Measurements from ENCODE around the gene ZDHHC13. TPM values are rescaled to one million over a fixed set of nuclear protein-coding genes. Genes with fewer than 3 reads are reported as not detected.

ZDHHC13 gene
- total RNA-seq, 2 donors from 2014 or later = 12.2 to 12.3 TPM

DNA sequence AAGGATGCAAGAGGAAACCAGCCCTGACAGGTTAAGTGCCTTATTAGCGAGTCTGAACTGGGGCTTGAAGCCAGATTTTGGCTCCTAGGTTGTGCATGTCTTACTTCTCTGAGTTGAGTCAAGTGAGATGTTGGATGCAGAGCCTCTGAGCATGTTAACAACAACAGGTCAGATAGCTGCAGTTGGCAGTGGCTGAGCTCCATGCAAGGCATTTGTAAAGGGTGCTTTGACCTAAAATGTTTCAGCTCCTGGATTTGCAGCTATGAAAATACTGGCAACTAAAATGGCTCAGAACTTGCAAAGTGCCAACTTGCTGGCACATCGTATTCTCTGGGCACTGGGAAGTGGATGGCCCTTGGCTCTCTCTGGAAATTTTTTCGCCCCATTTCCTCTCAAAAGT lies 101.2 kb downstream of the ZDHHC13 start:
- Histone ChIP-seq H3K27me3 (replicated peaks; ENCODE audit: insufficient read depth) (peaks cover 2% of the 10 kb centered on the region), H3K4me3 (no peak overlapping the region), H3K9me3 (no peaks in the 10 kb centered on the region), H3K27ac (no peak overlapping the region), H3K36me3 (no peaks in the 10 kb centered on the region), H3K4me1 (replicated peaks) (no peaks in the 10 kb centered on the region)
- DNase-seq (ENCODE audit: low spot score) = no peak
- TF ChIP-seq POLR2AphosphoS5 (IDR thresholded peaks at IDR 0.05) (no peak), POLR2A (IDR thresholded peaks at IDR 0.05) (no peak)
- TF ChIP-seq, protein P1, sequence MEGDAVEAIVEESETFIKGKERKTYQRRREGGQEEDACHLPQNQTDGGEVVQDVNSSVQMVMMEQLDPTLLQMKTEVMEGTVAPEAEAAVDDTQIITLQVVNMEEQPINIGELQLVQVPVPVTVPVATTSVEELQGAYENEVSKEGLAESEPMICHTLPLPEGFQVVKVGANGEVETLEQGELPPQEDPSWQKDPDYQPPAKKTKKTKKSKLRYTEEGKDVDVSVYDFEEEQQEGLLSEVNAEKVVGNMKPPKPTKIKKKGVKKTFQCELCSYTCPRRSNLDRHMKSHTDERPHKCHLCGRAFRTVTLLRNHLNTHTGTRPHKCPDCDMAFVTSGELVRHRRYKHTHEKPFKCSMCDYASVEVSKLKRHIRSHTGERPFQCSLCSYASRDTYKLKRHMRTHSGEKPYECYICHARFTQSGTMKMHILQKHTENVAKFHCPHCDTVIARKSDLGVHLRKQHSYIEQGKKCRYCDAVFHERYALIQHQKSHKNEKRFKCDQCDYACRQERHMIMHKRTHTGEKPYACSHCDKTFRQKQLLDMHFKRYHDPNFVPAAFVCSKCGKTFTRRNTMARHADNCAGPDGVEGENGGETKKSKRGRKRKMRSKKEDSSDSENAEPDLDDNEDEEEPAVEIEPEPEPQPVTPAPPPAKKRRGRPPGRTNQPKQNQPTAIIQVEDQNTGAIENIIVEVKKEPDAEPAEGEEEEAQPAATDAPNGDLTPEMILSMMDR (IDR thresholded peaks at IDR 0.05) = no peak
- intact Hi-C loops (cut with DNase I) = no loop called here
- WGBS = 44% methylated on average over 3 of the region's 3 CpGs

DNA sequence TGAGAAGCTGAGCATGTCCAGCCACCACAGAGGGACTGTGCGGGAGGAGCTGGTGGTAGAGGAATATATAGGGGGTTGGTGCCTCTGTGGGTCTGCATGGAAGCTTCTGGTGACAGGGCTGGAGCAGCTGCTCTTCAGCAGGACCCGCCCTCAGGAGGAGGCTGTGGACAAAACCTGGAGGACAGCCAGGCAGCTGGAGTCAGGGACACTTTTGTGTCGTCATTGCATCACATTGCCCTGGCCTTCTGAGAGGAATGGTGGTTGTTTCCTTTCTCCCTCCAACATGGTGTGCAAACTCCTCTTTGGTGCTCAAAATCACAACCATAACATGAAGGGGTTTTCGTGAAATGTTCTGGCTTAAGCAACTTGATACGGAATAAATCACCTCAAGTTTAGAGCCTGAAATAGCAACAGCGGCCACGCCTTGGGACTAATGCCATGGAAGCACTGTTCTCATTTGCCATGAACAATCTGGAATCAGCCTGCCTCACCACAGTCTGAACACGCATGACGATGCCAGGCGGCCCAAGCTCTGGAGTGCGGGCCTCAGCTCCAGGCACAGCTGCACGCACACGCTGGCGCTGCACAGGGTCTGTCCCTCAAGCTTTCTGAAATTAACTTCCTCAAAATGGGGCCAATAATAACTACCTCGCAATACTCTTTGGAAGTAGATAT lies 102.0 kb downstream of the ZDHHC13 start:
- H3K27me3 ChIP-seq (replicated peaks; ENCODE audit: insufficient read depth) = peaks cover 2% of the 10 kb centered on the region

DNA sequence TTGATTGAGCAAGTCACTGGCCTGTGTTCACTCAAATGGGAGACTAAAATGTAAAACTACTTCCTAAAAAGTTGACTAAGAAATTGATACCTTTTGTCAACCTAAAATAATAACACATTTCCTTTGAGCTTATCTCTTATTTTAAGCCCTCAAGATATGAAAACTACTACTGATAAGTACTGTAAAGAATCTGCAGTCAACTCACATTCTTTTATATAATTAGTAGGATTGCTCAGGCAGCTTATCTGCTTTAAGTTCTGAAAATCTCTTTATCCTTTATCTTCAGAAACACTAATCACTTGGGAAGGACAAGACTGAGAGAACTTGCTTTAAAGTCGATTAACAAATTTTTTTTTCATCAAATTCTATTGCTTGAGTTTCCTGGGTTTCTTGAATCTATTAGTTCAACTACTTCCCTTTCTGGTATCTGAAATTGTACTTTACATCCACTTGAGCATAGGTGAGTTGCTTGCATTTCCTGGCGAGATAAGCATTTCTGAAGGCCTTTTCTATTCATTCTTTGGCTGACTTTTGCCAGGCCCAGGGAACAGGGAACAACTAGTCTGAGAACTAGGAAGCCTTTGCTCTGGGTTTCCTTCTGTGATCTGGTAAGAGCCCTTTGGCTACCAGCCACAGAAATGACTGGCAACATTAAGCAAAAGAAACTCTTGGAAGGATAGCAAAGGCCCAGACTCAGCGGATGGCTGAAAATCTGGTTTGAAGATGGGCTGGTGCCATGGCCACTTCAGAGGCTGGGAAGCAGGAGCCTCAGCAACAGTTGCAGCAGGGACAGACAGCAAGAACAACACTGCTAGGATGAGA lies 104.1 kb downstream of the ZDHHC13 start:
- intact Hi-C loops (cut with DNase I) = no loop called here
- H3K36me3 ChIP-seq = no peaks in the 10 kb centered on the region
- no peak overlapping the region for H3K27ac ChIP-seq
- no peak for TF ChIP-seq POLR2AphosphoS5 (IDR thresholded peaks at IDR 0.05)
- TF ChIP-seq, protein P1 (IDR thresholded peaks at IDR 0.05) = no peak
- no peak for TF ChIP-seq POLR2A (IDR thresholded peaks at IDR 0.05)
- peaks cover 2% of the 10 kb centered on the region for H3K27me3 ChIP-seq (replicated peaks; ENCODE audit: insufficient read depth)
- WGBS = 61% methylated on average over 3 of the region's 3 CpGs
- no peak for DNase-seq (ENCODE audit: low spot score)
- H3K4me3 ChIP-seq = no peak overlapping the region
- H3K9me3 ChIP-seq = no peaks in the 10 kb centered on the region
- H3K4me1 ChIP-seq (replicated peaks) = no peaks in the 10 kb centered on the region

More for the DNA sequence above, 102.0 kb downstream of the ZDHHC13 start:
- H3K36me3 ChIP-seq = no peaks in the 10 kb centered on the region
- WGBS = 85% methylated on average over 15 of the region's 15 CpGs
- H3K4me1 ChIP-seq (replicated peaks) = no peaks in the 10 kb centered on the region
- no peak overlapping the region for H3K27ac ChIP-seq
- intact Hi-C loops (cut with DNase I) = no loop called here
- no peak for DNase-seq (ENCODE audit: low spot score)
- TF ChIP-seq POLR2AphosphoS5 (IDR thresholded peaks at IDR 0.05) = no peak
- no peak for TF ChIP-seq POLR2A (IDR thresholded peaks at IDR 0.05)
- TF ChIP-seq, protein P1 (IDR thresholded peaks at IDR 0.05) = no peak
- H3K4me3 ChIP-seq = no peak overlapping the region
- no peaks in the 10 kb centered on the region for H3K9me3 ChIP-seq

DNA sequence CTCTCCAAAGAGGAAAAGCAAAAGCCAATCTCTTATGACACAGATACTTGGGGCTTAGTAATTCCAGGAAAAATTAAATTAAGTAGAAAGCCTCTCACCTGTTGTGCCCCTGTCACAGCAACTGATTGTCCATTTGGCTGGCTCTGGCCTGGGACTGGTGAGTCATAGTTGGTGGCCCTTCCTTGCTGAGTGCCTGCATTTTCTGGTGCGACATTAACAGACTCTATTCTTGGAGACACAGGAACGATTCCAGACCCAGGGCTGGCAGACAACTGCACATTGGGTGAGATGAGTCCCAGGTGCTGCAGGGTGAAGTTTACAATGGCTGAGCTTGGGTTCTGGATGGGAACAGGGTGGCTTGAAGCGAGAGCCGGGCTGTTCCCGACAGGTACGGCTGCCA lies 108.2 kb downstream of the ZDHHC13 start:
- no peak for DNase-seq (ENCODE audit: low spot score)
- Histone ChIP-seq H3K27me3 (replicated peaks; ENCODE audit: insufficient read depth) (peaks cover 2% of the 10 kb centered on the region), H3K4me1 (replicated peaks) (no peaks in the 10 kb centered on the region), H3K36me3 (no peaks in the 10 kb centered on the region), H3K27ac (no peak overlapping the region), H3K9me3 (no peaks in the 10 kb centered on the region), H3K4me3 (no peak overlapping the region)
- 83% methylated on average over 6 of the region's 6 CpGs for WGBS
- TF ChIP-seq POLR2AphosphoS5 (IDR thresholded peaks at IDR 0.05) (no peak), POLR2A (IDR thresholded peaks at IDR 0.05) (no peak)
- TF ChIP-seq, protein P1 (IDR thresholded peaks at IDR 0.05) = no peak
- intact Hi-C loops (cut with DNase I) = no loop called here

All from prostate gland (tissue), 2 donors.